GM18507 (cell line): ENCODE results near the gene XCR1.
A peak's percentile ranks its signal among the peaks of the same experiment; 100 is the strongest.
"Not testable (repeated sequence)": the region's sequence is repeated elsewhere in the genome, so short reads cannot be mapped to it uniquely, and the experiment has no call there.

Experiments
- DNase-seq: peaks from one replicate; pipeline ENCODE4 v3.0.0; 2011; ENCODE audit warnings: low read depth; ENCODE audit not compliant: insufficient read length; ENCODE audit errors: extremely low spot score
- FAIRE-seq: peaks from 2 replicates; lab custom pipeline; 2011; peaks lifted over from hg19 to GRCh38; lab: Jason Lieb, UNC

XCR1 gene

DNA sequence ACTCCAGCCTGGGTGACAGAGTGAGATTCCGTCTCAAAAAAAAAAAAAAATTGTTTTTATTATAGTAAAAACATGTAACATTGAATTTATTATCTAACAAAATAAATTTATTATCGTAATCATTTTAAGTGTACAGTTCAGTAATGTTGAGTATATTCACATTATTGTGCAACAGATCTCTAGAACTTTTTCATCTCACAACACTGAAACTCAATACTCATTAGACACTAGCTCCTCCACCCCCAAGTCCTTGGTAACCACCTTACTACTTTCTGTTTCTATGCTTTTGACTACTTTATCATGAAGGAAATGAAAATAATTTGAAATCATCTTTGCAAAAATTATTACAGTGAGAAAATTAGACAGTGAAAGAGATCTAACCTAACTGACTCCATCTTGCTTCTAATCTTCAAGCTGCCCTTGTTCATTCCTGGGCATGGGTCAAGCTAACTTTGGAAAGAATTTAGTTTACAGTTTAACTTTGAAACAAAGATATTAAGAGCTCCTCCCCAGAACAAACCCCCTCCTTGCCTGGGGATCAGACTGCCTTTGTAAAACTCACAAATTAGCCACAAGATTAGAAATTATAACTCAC lies 16.7 kb downstream of the XCR1 start:
- DNase-seq (no peak), FAIRE-seq (peak; percentile 15)

DNA sequence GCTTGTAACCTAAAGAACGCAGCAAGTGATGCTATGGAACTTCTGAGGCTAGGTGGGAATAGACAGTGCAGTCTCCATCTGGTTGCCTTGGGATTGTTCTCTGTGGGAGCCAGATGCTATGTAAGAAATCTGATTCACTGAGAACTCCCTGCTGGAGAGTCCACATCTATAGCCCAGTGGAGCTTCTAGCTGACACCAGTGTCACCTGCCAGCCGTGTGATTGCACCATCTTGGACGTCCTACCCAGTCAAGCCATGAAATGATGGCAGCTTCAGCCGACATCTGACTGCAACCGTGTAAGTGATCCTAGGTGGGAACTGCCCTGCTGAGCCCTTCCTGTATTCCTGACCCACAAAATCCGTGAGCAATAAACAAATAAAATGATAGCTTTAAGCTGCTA lies 19.2 kb downstream of the XCR1 start:
- no peak for DNase-seq
- no peak for FAIRE-seq

DNA sequence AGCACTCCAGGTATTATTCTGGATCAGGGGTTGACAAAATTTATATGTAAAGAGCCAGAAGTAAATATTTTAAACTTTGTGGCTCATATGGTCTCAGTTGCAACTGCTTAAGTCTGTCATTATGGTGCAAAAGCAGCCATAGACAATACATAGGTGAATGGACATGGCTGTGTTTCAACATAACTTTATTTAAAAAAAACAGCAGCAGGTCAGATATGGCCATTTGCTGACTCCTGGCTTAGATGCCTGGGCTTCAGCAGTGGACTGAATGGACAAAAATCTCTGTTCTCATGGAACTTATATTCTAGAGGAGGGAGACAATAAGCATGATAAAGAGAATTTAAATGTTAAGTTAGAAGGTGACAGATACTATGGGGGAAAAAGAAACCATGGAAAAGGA lies 20.0 kb downstream of the XCR1 start:
- FAIRE-seq (no peak), DNase-seq (no peak)

DNA sequence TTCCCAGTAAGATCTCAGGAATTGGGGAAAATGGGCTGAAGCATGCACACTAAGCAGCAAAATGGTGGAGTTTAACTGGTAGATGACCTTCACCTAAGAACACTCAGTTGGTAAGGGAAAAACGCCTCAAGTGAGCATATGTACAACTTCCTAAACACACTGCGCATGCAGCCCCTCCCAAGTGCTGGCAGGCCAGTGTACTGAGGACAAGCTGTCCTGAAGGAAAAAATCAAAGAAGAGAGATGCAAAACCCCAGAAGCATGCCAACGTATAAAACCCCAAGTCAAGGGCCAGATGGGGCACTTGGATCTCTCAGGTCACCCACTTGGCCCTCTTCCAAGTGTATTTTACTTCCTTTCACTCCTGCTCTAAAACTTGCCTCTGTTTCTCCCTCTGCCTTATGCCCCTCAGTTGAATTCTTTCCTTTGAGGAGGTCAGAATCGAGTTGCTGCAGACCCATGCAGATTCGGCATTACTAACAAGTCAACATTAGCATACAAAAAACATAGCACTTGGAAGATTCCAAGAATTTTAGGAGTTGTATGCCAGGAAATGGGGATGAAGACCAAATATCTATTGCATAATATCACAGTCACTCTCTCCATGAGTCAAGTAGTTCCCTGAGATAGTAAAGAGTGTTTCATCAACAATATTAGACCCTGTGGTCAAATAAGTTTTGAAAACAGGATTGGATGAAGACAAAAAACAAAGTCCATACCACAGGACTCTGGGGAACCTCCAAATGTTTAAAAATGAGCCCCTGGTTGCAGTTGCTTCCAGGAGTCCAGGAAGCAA lies 20.8 kb downstream of the XCR1 start:
- no peak for FAIRE-seq
- DNase-seq: no peak

- not testable (repeated sequence) for FAIRE-seq, DNase-seq
Observed at GRCh38 chr3:46003706-46004105, 23.6 kb downstream of the XCR1 start.

- FAIRE-seq (no peak), DNase-seq (no peak)
Observed at GRCh38 chr3:46001178-46001577, 26.1 kb downstream of the XCR1 start.

GRCh38 chr3:45997942-45998341 lies 29.3 kb downstream of the XCR1 start:
- DNase-seq (no peak), FAIRE-seq (no peak)

DNA sequence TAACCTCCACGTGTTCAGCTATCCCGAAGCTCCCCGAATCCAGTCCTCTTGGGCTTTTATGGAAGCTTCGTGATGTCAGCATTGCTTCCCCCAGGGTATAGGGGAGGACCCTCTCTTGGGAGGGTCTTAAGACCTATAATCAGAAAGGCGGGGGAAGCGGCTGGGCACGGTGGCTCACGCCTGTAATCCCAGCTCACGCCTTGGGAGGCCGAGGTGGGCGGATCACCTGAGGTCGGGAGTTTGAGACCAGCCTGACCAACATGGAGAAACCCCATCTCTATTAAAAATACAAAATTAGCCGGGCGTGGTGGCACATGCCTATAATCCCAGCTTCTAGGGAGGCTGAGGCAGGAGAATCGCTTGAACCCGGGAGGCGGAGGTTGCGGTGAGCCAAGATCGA lies 29.8 kb downstream of the XCR1 start:
- FAIRE-seq, DNase-seq: not testable (repeated sequence)

GRCh38 chr3:45995236-45996192 lies 31.8 kb downstream of the XCR1 start, which contains the start of gene FYCO1:
Gene FYCO1 (minus strand): TSS chr3:45995824. CDS start chr3:45984910, 10,914 bp downstream.
- DNase-seq (peak; percentile 85), FAIRE-seq (peak; percentile 89)

DNA sequence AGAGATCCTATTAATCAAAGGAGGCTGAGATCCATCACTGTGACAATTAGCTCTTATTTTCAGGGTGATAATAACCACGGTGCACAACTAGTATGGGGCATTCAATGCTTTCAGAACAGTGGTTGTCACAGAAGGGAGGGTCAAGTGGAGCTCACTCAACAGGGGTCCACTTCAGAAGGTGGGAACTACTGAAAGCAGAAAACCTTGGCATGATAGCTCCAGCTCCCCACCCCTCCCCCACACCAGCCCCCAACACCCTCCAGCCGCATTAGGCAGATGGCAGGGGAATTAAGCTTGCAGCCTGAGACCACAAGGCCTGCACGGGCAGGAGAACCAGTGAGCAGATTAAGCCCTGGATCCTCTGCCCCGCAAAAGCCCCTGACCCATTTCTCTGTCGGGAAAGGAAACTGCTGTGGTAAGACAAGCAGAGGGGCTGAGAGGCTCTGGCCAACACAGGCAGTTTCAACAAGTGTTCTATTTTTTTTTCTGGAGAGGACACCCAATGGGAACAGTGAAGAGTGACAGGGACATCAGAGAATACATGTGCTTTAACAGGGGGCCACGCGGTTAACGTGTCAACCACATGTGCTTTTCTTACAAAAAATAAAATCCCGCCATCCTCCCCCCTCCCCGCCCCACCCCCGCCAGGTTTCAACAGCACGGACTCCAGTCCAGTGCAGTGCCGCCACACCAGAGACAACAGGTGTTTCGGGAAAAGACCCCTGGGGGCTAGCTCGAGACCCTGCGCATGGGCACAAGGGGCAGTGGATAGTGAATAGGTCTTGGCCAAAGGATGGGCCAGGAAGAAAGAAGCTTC lies 32.7 kb downstream of the XCR1 start:
- peak; percentile 67 for FAIRE-seq
- DNase-seq: peak; percentile 36

DNA sequence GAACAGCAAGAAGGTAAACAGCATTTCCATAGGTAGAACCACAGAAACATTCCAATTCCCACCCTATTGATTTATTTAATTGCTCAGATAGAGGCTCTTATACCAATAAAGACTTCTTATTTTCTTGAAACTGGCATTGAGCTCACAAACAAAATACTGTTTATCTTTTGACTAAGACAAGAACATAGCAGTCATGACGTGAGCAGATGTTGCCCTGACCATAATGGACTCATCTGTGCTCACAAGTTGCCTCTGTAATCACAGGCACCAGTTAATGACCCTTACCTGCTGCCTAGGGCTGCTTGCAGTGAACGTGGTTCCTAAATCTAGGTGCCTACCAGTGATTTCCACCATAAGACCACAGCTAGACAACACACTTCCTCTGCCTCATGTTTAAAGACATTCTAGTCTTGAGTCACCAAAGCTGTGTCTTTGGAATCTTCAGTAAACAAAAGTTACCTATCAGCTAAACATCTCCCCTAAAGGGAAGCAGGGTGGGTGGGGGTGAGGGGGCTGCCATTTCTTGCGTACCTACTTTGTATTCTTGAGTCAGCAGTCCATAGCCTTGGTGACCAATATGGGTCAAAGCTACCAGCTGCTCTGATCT lies 33.8 kb downstream of the XCR1 start:
- FAIRE-seq: no peak

DNA sequence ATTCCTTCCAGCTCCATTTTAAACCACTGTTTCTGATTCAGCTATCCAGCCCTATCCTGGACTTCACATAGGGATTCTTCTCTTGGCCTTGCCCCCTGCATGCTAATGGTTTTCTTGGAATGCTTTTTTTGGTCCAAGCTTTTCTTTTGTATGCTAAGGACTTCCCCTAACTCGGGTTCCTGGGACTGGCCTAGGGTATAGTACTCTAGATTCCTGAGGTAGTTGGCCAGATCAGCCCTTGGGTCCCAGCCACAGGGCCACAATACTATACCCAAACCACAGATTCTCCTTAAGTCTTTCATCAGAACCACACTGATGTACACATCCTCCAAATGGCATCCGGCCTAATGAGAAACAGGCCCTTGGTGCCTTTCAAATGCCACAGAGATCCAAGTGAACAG lies 34.5 kb downstream of the XCR1 start:
- no peak for DNase-seq
- FAIRE-seq: no peak

More for the DNA sequence above, 33.8 kb downstream of the XCR1 start:
- DNase-seq: no peak

- DNase-seq: no peak
- no peak for FAIRE-seq
Observed at GRCh38 chr3:45992133-45992729, 35.1 kb downstream of the XCR1 start.

DNA sequence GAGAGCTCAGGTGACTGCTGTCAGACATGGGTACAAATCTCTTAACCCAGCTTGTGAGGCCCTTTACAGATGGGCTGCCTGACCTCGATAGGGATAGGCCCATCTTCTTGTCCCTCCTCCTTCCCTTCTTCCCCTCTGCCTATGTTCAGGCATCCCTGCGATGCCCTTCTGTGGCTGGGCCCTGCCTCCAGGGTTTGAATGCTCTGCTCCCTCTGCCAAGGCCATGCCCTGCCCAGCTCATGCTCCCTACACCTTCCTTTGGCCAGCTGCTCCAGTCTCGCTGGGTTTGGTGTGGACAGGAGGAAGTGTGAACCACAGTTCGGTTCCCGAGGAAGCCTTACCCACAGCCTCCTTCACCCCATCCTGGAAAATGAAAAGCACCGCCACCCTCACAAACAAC lies 35.9 kb downstream of the XCR1 start:
- DNase-seq (no peak), FAIRE-seq (no peak)

GRCh38 chr3:45990181-45990580 lies 37.1 kb downstream of the XCR1 start:
- no peak for FAIRE-seq
- no peak for DNase-seq

GRCh38 chr3:45988804-45989203 lies 38.5 kb downstream of the XCR1 start:
- FAIRE-seq (no peak), DNase-seq (no peak)

GRCh38 chr3:45988362-45988761 lies 38.9 kb downstream of the XCR1 start:
- FAIRE-seq (no peak), DNase-seq (no peak)
